ENCODE results near the gene PABPN1L.

- TF ChIP-seq POLR2A (IDR thresholded peaks at IDR 0.05; ENCODE audit: low read depth, low read length) = no peak
- TF ChIP-seq CTCF (IDR thresholded peaks at IDR 0.05; ENCODE audit: extremely low read depth in 1 of 2, insufficient read depth in 1 of 2, low read depth in 1 of 2, low read length in 2 of 2) = no peak
- TF ChIP-seq EZH2 (IDR thresholded peaks at IDR 0.05; ENCODE audit: borderline replicate concordance, low read depth, low read length, severe bottlenecking) = no peak
- TF ChIP-seq JUN (IDR thresholded peaks at IDR 0.05; ENCODE audit: borderline replicate concordance, insufficient read depth, insufficient read length, low read depth) = no peak
- no peak for TF ChIP-seq POLR2AphosphoS5 (IDR thresholded peaks at IDR 0.05; ENCODE audit: insufficient read depth, low read depth, low read length)
- TF ChIP-seq MAX (IDR thresholded peaks at IDR 0.05; ENCODE audit: insufficient read depth, insufficient read length) = no peak
- no peak for TF ChIP-seq MYC (IDR thresholded peaks at IDR 0.05; ENCODE audit: low read depth, low read length)
- no peak for TF ChIP-seq FOS (IDR thresholded peaks at IDR 0.05; ENCODE audit: borderline replicate concordance, insufficient read depth, low read length)
- no peak for TF ChIP-seq GATA2 (IDR thresholded peaks at IDR 0.05; ENCODE audit: insufficient read depth, insufficient read length, low read depth, low read length)
These were observed 41.3 kb upstream of the PABPN1L start for GRCh38 chr16:88907768-88908167.

Data from endothelial cell of umbilical vein (primary cell).